HCT116 (cell line): ENCODE results near the gene KRT28. TPM values are rescaled to one million over a fixed set of nuclear protein-coding genes. Genes with fewer than 3 reads are reported as not detected.

Experiments
- ATAC-seq: fragments of 200-7000 bp; cut with Tn5 transposase; 2 replicates; pipeline ENCODE4 v1.9.1; 2020; ENCODE audit warnings: mild to moderate bottlenecking, moderate library complexity
- BruUV-seq: library from RNA; stranded (reverse); fragments of 400-500 nt; replicated peaks from 2 replicates; lab custom pipeline; 2021; lab: Mats Ljungman, UMichigan
- CTCF ChIA-PET: fragments of 300-600 bp; sonication (Branson Sonifier 250); formaldehyde crosslinking; loops from one replicate; lab custom pipeline; 2021; ENCODE audit warnings: antibody characterized with exemption; lab: Charles Lee
- POLR2A ChIA-PET: fragments of 300-600, 350-600 bp; sonication (Branson Sonifier 250); formaldehyde crosslinking; loops from one replicate; lab custom pipeline; 2021; ENCODE audit warnings: antibody characterized with exemption; lab: Charles Lee
- RAD21 ChIA-PET, 2 experiments: fragments of 300-600 bp; sonication (Branson Sonifier 250); formaldehyde crosslinking; loops; one replicate each; lab custom pipeline; 2023; ENCODE audit warnings: low total read pairs in 2 of 2; ENCODE audit not compliant: uncharacterized antibody in 2 of 2, unreplicated experiment in 2 of 2, low non-redundant PET in 1 of 2; lab: Charles Lee
- DNase-seq: peaks from one replicate; pipeline ENCODE4 v3.0.0-alpha.2; 2010; ENCODE audit warnings: low read depth, low spot score
- H2AFZ ChIP-seq: fragments of 200-600 bp; shearing (Covaris generic), sonication (generic); 2 replicates; pipeline ENCODE4 v1.6.1; 2017; ENCODE audit warnings: low read depth, mixed run types, mixed read lengths, antibody characterized with exemption, low read length; ENCODE audit not compliant: poor library complexity, severe bottlenecking
- H3K27ac ChIP-seq: 2 replicates; pipeline ENCODE4 v1.5.1; 2012; ENCODE audit warnings: low read depth, low read length
- H3K27me3 ChIP-seq: fragments of 200-600 bp; sonication (generic); 2 replicates; pipeline ENCODE4 v1.6.1; 2016; ENCODE audit warnings: mixed run types, low read length, mixed read lengths; ENCODE audit not compliant: insufficient read depth
- H3K36me3 ChIP-seq, 2 experiments: fragments of 200-500 bp in 1 of 2; fragments of 200-600 bp in 1 of 2; sonication (Bioruptor generic) in 1 of 2; sonication (generic) in 1 of 2; 2 replicates each; pipeline versions ENCODE4 v1.5.1 to v1.6.1; 2014 to 2016; ENCODE audit warnings: low read length in 2 of 2, inconsistent platforms in 1 of 2, mixed read lengths in 1 of 2, mixed run types in 1 of 2; ENCODE audit not compliant: insufficient read depth in 2 of 2, control insufficient read depth in 1 of 2
- H3K4me1 ChIP-seq, 2 experiments: fragments of 200-600 bp in 1 of 2; sonication (generic) in 1 of 2; 2 replicates each; pipeline versions ENCODE4 v1.5.1 to v1.6.1; 2012 to 2017; ENCODE audit warnings: low read length in 2 of 2, inconsistent platforms in 1 of 2, mild to moderate bottlenecking in 1 of 2, mixed read lengths in 1 of 2, mixed run types in 1 of 2, moderate library complexity in 1 of 2; ENCODE audit not compliant: insufficient read depth in 2 of 2, control insufficient read depth in 1 of 2
- H3K4me2 ChIP-seq: fragments of 200-600 bp; sonication (generic); 2 replicates; pipeline ENCODE4 v1.6.1; 2017; ENCODE audit warnings: mixed run types, low read length, mixed read lengths
- H3K4me3 ChIP-seq, 2 experiments: fragments of 200-600 bp in 1 of 2; sonication (generic) in 1 of 2; replicated peaks in 1 of 2; 2 replicates each; pipeline ENCODE4 v1.5.1; 2011 to 2016; ENCODE audit warnings: low read length in 2 of 2, control low read depth in 1 of 2, low read depth in 1 of 2, mild to moderate bottlenecking in 1 of 2, mixed read lengths in 1 of 2, mixed run types in 1 of 2
- H3K79me2 ChIP-seq: fragments of 200-600 bp; sonication (generic); 2 replicates; pipeline ENCODE4 v1.6.1; 2017; ENCODE audit warnings: mild to moderate bottlenecking, mixed run types, low read length, moderate library complexity, mixed read lengths; ENCODE audit not compliant: insufficient read depth
- H3K9ac ChIP-seq: fragments of 200-600 bp; sonication (generic); 2 replicates; pipeline ENCODE4 v1.6.1; 2016; ENCODE audit warnings: low read length, mixed read lengths
- H3K9me2 ChIP-seq: fragments of 200-600 bp; sonication (generic), shearing (Covaris generic); 2 replicates; pipeline ENCODE4 v1.6.1; 2017; ENCODE audit warnings: mixed run types, mild to moderate bottlenecking, moderate library complexity; ENCODE audit not compliant: insufficient read depth
- H3K9me3 ChIP-seq, 2 experiments: fragments of 200-500 bp in 1 of 2; fragments of 200-600 bp in 1 of 2; sonication (Bioruptor generic) in 1 of 2; sonication (generic) in 1 of 2; 2 replicates each; pipeline ENCODE4 v1.6.1; 2014 to 2017; ENCODE audit warnings: low read length in 2 of 2, mixed read lengths in 2 of 2, inconsistent platforms in 1 of 2, low read depth in 1 of 2, mild to moderate bottlenecking in 1 of 2, mixed run types in 1 of 2, moderate library complexity in 1 of 2; ENCODE audit not compliant: control insufficient read depth in 1 of 2, insufficient read depth in 1 of 2
- H4K20me1 ChIP-seq: fragments of 200-600 bp; sonication (generic), shearing (Covaris generic); 2 replicates; pipeline ENCODE4 v1.6.1; 2017; ENCODE audit warnings: mixed run types, mild to moderate bottlenecking, moderate library complexity; ENCODE audit not compliant: insufficient read depth
- CBX3 ChIP-seq: IDR thresholded peaks from 2 replicates; pipeline ENCODE4 v1.6.1; 2012; ENCODE audit warnings: low read depth
- CEBPB ChIP-seq: IDR thresholded peaks from 2 replicates; pipeline ENCODE4 v1.6.1; 2012; ENCODE audit warnings: low read depth
- CTCF ChIP-seq, 3 experiments: fragments of 200-600 bp in 1 of 3; sonication (generic) in 1 of 3; IDR thresholded peaks in 2 of 3; conservative IDR thresholded peaks in 1 of 3; 2 replicates each; pipeline ENCODE4 v1.5.1; 2012 to 2017; ENCODE audit warnings: low read depth in 2 of 3, low read length in 2 of 3, antibody characterized with exemption in 1 of 3, borderline replicate concordance in 1 of 3, control low read depth in 1 of 3, mild to moderate bottlenecking in 1 of 3, mixed read lengths in 1 of 3, mixed run types in 1 of 3, moderate library complexity in 1 of 3; ENCODE audit not compliant: insufficient read depth in 1 of 3
- EGR1 ChIP-seq: IDR thresholded peaks from 2 replicates; pipeline ENCODE4 v1.6.1; 2012; ENCODE audit warnings: low read depth
- ELF1 ChIP-seq: IDR thresholded peaks from 2 replicates; pipeline ENCODE4 v1.6.1; 2012; ENCODE audit warnings: low read depth, borderline replicate concordance
- EZH2phosphoT487 ChIP-seq: fragments of 200-600 bp; IDR thresholded peaks from 2 replicates; pipeline ENCODE4 v1.6.1; 2018; ENCODE audit warnings: antibody characterized with exemption, borderline replicate concordance
- FOSL1 ChIP-seq: IDR thresholded peaks from 2 replicates; pipeline ENCODE4 v1.6.1; 2012; ENCODE audit warnings: low read depth
- JUND ChIP-seq: IDR thresholded peaks from 2 replicates; pipeline ENCODE4 v1.6.1; 2012
- MAX ChIP-seq: IDR thresholded peaks from 2 replicates; pipeline ENCODE4 v1.6.1; 2012
- POLR2AphosphoS5 ChIP-seq: IDR thresholded peaks from 2 replicates; pipeline ENCODE4 v1.6.1; 2011; ENCODE audit warnings: mild to moderate bottlenecking, low read depth, low read length, moderate library complexity
- REST ChIP-seq: IDR thresholded peaks from 2 replicates; pipeline ENCODE4 v1.6.1; 2012; ENCODE audit warnings: low read depth
- SP1 ChIP-seq: IDR thresholded peaks from 2 replicates; pipeline ENCODE4 v1.6.1; 2012; ENCODE audit warnings: low read depth
- SRF ChIP-seq: IDR thresholded peaks from 2 replicates; pipeline ENCODE4 v1.6.1; 2012; ENCODE audit warnings: low read depth
- YY1 ChIP-seq: IDR thresholded peaks from 2 replicates; pipeline ENCODE4 v1.6.1; 2011; ENCODE audit warnings: low read length, low read depth, moderate library complexity, mild to moderate bottlenecking; ENCODE audit not compliant: insufficient replicate concordance; ENCODE audit errors: extremely low read depth
- ZFX ChIP-seq: fragments of 450-650 bp; IDR thresholded peaks from 2 replicates; pipeline ENCODE4 v1.6.1; 2017
- intact Hi-C: fragments of 100-400 bp; cut with micrococcal nuclease; formaldehyde crosslinking; loops from 2 replicates; pipeline ENCODE4 v1.10.0; 2022
- total RNA-seq: library from RNA; stranded (reverse); gene quantifications from one replicate; pipeline ENCODE4 v1.2.1, GENCODE V29; 2021; ENCODE audit not compliant: unreplicated experiment

Gene KRT28
- total RNA-seq, 1 experiment from 2014 or later: not detected

GRCh38 chr17:40813804-40814203 lies 14.0 kb upstream of the KRT28 start:
- Histone ChIP-seq H3K36me3 (peaks cover 4 to 10% of the 10 kb centered on the region in 2 experiments; a peak in 1 of 4 replicates), H3K4me3 (no peak overlapping the region), H3K9me2 (peaks cover 5% of the 10 kb centered on the region; the same call in 1 of the 2 replicates), H3K4me2 (peak overlapping the region; percentile 23; the same call in 1 of the 2 replicates), H3K4me1 (peaks cover 13 to 37% of the 10 kb centered on the region in 2 experiments), H3K79me2 (peaks cover 14% of the 10 kb centered on the region), H2AFZ (no peak overlapping the region), H3K27ac (no peak overlapping the region), H4K20me1 (no peaks in the 10 kb centered on the region), H3K9me3 (no peaks in the 10 kb centered on the region), H3K27me3 (no peaks in the 10 kb centered on the region), H3K9ac (no peak overlapping the region)
- ChIA-PET POLR2A (no interaction called here), CTCF (no interaction called here), RAD21 (no interaction called here)
- ATAC-seq (no peak), DNase-seq (no peak)
- intact Hi-C loops: no loop called here
- BruUV-seq: no TSS peak
- TF ChIP-seq CBX3 (peak; percentile 43; the same call in 1 of the 2 replicates), SP1 (no peak), SRF (no peak), JUND (0 out of 2 replicates have a peak, but pooled peaks have one; percentile 16), EGR1 (no peak)

GRCh38 chr17:40812639-40813038 lies 12.9 kb upstream of the KRT28 start:
- H3K79me2 ChIP-seq: peaks cover 4% of the 10 kb centered on the region
- H3K4me3 ChIP-seq: no peak overlapping the region
- peaks cover 5% of the 10 kb centered on the region; the same call in 1 of the 2 replicates for H3K9me2 ChIP-seq
- DNase-seq (no peak), ATAC-seq (no peak)
- H3K4me1 ChIP-seq: peaks cover 13 to 32% of the 10 kb centered on the region in 2 experiments
- H4K20me1 ChIP-seq: no peaks in the 10 kb centered on the region
- BruUV-seq: no TSS peak
- no peaks in the 10 kb centered on the region for H3K27me3 ChIP-seq
- H3K4me2 ChIP-seq: no peak overlapping the region
- no peak overlapping the region for H3K9ac ChIP-seq
- no peak overlapping the region for H3K27ac ChIP-seq
- H3K9me3 ChIP-seq: no peaks in the 10 kb centered on the region
- H3K36me3 ChIP-seq: peaks cover 4 to 10% of the 10 kb centered on the region in 2 experiments; a peak in 1 of 4 replicates
- ChIA-PET POLR2A (no interaction called here), CTCF (no interaction called here), RAD21 (no interaction called here)
- H2AFZ ChIP-seq: peak overlapping the region; percentile 31
- intact Hi-C loops: no loop called here
- TF ChIP-seq CEBPB: no peak
- no peak for TF ChIP-seq EGR1
- no peak for TF ChIP-seq CTCF (IDR thresholded peaks at IDR 0.05 in 2 of 3, conservative IDR thresholded peaks at IDR 0.05 in 1 of 3; ENCODE audit: borderline replicate concordance in 1 of 3, insufficient read depth in 1 of 3, low read depth in 2 of 3, low read length in 2 of 3)
- no peak for TF ChIP-seq SP1
- no peak for TF ChIP-seq POLR2AphosphoS5
- no peak for TF ChIP-seq YY1
- no peak for TF ChIP-seq ZFX
- no peak for TF ChIP-seq EZH2phosphoT487
- TF ChIP-seq ELF1: no peak
- no peak for TF ChIP-seq MAX
- no peak for TF ChIP-seq FOSL1
- no peak for TF ChIP-seq REST
